Activated CD4-positive, alpha-beta T cell treated with anti-CD3 and anti-CD28 coated beads for 4 hours (primary cell): ENCODE data around the gene KLHL8.
"Not testable (repeated sequence)": the region's sequence is repeated elsewhere in the genome, so short reads cannot be mapped to it uniquely, and the experiment has no call there.

Source experiments
- DNase-seq, 2 donors: peaks; one replicate each; pipeline ENCODE4 v3.0.0-alpha.2; 2020

Gene KLHL8

GRCh38 chr4:87225936-87226335, 5.5 kb upstream of the KLHL8 start:
- DNase-seq: no peak

DNA sequence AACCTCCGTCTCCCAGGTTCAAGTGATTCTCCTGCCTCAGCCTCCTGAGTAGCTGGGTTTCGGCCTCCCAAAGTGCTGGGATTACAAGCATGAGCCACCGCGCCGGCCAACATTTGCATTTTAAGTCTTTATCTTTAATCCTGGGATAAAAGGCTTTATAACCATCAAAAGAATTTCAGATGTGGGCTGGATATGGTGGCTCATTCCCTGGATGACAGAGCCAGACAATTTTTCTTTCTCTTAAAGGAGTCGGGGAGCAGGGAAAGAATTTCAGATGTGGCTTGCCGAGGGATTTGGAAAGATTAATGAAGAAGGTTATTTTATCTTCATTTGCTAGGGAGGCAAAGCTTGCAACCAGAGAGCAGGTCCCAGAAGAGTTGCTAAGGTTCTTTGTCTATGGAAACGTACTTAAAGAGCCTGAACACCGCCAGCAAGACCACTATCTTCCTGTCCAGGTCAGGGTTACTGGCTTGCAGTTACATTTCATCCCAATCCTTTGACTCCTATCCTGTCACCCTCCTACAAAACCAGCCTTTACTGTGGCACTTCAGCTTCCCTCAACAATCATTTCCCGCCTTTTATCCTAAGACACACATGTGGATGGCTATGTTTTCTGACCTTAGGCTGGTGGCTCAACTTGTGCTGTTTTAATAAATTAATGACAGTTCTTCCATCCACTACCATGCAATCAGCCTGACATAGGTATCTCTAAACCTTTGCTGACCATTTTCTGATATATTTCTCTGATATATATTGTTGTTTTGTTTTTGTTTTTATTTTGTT, 3.9 kb upstream of the KLHL8 start:
- no peak for DNase-seq

DNA sequence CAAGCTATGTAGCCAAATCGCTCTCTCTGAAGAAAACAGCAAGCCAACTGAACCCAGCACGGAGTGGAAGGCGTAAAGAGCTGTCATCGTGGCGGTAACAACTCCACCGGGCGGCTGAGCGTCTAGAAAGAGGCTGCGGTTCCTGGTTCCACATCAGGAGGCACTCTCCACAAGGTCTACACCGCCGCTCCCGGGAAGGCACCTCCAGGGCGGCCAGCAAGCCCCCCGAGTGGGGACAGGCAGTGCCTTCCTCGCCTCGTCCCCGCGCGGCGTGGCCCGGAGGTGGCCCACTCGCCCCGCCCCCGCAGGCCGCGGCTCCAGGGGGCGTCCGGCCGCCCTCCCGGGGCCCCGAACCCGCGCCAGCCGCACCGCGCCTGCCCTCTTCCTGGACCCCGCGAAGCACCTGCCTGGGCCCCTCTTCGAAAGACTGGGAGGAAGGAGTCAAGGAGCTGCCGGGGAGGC, 755 bp downstream of the KLHL8 start:
- peak; percentile 46 to 49 for DNase-seq

- not testable (repeated sequence) for DNase-seq
Measured at GRCh38 chr4:87217235-87217763, 3.1 kb downstream of the KLHL8 start.

DNA sequence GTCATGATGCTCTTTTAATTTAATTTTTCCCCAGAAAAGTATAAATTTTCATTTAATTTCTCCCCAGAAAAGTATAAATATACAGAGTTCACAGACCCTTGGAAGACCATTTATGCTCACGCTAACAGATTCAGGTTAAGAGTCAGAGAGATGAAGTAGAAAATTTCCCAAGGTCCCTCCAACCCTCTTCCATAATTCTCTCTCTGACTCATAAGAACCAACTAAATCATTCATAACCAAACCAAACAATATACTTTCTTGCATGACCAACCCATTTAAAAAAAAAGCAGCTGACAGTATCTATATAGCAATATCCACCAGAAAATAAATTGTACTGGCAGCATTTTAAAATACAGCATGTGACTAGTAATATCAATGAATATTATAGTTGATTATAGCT, 3.9 kb downstream of the KLHL8 start:
- DNase-seq: no peak

DNA sequence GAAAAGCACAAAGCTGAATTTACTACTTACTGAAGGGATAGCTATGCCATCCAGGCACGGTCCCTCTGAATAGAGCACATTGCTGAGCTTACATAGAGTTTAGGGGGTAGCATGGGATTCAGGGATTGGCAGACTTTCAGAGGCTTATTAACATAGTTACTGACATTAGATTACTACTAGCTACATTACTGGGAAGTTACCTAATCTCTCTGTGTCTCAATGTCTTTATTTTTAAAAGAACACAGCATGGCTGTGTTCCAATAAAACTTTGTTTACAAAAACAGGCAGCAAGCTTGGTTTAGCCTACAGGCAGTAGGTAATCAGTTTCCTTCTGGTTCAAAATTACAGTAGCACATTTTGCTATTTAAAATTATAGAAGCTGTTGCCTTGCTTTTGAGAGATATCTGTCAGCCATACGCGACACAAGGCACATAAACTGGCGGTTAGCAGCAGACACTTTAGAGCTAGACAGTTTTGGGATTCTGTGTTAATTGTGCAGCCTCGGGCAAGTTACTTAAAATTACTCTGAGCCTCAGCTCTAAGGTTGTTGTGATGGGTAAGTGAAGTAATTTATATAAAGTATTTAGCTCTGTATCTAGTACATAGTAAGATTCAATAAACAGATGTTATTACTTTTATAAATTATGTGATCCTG, 6.9 kb downstream of the KLHL8 start:
- DNase-seq: no peak

GRCh38 chr4:87211249-87211952, 9.0 kb downstream of the KLHL8 start:
- no peak for DNase-seq

- DNase-seq: no peak
Measured at GRCh38 chr4:87209696-87210095, 10.7 kb downstream of the KLHL8 start.

GRCh38 chr4:87209182-87209581, 11.2 kb downstream of the KLHL8 start:
- no peak for DNase-seq

DNA sequence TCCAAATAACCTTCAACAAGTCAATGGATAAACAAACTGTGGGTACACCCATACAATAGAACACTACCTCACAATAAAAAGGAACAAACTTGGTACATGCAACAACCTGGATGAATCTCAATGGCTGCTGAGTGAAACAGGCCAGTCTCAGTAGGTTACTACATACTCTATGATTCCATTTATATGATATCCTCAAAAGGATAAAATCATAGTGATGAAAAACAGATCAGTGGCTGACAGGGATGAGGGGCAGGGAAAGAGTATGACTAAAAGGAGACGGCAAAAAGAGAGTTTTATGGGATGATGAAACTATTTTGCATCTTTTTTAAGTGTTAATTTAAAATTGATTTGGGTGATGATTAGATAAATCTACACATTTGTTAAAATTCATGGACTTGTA, 15.9 kb downstream of the KLHL8 start:
- DNase-seq: no peak

DNA sequence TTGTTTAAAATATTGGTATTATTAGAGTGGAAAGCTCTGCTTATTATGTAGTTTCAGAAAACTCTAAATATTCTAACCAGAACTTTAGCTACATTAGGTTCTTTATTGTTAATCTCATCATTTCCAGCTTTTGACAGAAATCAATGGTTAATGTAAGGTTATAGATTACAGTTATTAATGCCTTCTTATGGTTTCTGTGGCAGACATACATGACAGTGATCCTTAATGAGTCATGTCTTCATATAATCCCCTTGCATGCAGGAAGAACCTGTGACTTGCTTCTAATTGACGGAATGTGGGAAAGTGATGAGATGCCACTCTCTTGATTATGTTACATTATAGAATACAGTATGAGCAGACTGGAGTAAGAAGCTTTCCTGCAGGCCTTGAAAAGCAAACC, 23.5 kb downstream of the KLHL8 start:
- no peak for DNase-seq

GRCh38 chr4:87196146-87196545, 24.3 kb downstream of the KLHL8 start:
- no peak for DNase-seq

DNA sequence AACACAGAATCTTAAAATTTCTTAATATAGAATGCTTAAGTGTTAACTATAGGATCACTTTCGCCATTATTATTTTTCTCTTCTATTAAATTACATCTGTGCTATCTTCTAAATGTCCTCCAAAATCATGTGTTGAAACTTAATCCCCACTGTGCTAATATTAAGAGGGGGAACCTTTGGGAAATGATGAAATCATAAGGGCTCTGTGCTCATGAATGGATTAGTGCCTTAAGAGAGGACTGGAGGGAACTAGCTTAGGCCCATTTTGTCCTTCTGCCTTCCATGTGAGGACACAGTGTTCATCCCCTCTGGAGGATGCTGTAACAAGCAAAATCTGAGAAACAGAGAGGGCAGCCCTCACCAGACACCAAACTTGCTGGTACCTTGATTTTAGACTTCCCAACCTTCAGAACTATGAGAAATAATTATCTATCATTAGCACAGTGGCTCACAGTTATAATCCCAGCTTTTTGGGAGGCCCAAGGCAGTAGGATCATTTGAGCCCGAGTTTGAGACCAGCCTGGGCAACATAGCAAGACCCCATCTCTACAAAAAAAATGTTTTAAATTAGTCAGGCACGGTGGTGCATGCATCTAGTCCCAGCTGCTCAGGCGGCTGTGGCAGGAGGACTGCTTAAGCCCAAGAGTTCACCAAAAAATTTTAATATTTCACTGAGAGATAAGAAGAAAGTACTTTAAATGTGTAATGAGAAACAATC, 26.3 kb downstream of the KLHL8 start:
- no peak for DNase-seq

DNA sequence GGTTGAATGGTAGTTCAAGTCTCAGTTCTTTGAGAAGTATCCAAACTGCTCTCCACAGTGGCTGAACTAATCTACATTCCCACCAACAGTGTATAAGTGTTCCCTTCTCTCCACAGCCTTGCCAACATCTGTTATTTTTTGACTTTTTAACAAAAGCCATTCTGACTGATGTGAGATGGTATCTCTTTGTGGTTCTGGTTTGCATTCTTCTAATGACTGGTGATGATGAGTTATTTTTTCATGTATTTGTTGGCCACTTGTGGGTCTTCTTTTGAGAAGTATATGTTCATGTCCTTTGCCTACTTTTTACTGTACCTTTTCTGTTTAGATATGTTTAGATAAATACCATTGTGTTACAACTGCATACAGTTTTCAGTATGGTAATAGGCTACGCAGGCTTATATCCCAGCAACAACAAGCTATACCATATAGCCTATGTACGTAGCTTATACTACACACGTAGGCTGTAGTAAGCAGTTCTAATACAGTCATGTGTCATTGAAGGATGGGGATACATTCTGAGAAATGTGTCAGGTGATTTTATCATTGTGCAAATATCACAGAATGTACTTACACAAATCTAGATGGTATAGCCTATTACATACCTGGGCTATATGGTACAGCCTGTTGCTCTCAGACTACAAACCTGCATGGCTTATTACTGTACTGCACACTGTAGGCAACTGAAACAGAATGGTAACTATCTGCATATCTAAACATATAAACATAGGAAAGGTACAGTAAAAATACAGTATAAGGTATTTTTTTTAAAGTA, 28.1 kb downstream of the KLHL8 start:
- DNase-seq: no peak

DNA sequence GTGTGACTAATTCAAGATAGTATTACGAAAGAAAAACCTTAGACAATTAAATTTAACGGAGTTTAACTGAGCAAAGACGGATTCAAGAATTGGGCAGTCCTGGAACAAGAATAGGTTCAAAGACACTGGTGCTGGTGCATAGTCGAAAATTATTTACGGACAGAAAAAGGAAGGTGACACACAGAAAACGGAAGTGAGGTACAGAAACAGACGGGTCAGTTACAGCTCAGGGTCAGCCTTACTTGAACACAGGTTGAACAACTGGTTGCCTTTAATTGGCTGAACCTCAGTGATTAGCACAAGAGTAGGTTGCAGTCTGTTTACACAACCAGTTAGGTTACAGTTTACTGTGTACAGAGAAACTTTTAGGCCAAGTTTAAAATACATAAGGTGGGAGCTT, 31.5 kb downstream of the KLHL8 start:
- no peak for DNase-seq

- no peak for DNase-seq
Measured at GRCh38 chr4:87188048-87188447, 32.4 kb downstream of the KLHL8 start.

DNA sequence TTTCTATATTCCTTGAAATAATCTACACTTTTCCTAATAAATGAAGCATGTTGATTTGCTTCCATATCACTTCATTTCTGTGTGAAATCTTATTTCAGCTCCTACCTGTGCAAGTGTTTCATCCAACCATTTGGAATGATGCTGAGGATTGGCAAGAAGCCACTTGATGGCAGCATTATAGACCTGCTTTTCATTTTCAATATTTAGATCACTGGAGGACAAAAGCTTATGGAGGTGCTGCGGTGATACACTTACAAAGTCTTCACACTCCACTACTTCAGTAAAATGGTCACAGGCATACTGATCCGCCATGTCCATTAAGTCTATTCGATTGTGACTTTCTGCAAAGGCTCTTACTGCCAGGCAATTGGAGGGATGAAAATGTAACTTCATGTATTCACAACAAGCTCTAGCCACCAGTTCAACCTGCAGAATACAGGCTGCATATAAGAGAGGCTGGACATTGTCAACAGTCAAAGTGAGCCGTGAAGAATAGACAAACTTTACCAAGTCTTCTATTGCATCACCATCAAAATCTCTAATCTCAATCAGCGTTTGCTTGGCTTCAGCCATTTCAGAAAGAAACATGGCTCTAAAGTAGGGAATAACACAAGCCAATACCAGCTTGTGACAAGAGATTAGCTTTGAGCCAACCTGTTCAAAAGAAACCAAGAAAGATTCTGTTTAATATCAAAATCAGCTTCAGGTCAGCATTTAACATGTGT, 35.1 kb downstream of the KLHL8 start:
- DNase-seq: no peak

GRCh38 chr4:87180767-87181166, 39.7 kb downstream of the KLHL8 start:
- DNase-seq: no peak

DNA sequence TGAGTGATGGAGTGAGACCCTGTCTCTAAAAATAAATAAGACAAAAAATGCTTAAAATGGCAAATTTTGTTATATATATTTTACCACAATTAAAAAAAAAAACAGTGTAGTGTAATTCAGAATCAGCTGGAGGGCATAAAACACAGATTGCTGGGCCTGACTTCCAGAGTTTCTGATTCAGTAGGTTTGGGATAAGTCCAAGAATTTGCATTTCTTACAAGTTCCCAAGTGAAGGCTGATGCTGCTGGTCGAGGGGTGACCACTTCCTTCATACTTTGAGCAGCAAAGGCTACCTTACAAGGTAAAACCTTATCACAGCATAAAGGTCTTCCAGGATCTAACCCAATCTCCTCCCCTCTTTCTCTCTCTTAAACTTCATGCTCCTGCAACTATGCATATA, 40.7 kb downstream of the KLHL8 start:
- DNase-seq: no peak

GRCh38 chr4:87174672-87175071, 45.7 kb downstream of the KLHL8 start:
- DNase-seq: no peak

DNA sequence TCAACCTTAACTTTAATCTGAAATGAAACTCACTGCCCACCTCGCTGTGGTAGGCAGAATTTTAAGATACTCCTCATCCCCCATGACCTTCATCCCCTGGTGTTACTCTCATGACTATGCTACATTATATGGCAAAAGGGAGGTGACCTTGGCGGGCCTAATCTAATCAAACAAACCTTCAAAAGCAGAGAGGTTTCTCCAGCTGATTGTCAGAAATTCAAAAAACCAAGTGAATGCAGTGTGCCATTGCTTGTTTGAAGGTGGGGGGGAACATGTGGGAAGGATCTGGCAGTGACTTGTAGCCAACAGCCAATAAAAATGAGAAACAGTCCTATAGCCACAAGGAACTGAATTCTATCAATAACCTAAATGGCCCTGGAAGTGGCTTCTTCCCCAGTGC, 48.5 kb downstream of the KLHL8 start:
- no peak for DNase-seq
